Neuronal stem cell (in vitro differentiated cells): ENCODE measurements around the gene CALHM1.

Experiments
- DNase-seq: peaks from one replicate; pipeline ENCODE4 v3.0.0-alpha.2; 2013; ENCODE audit warnings: low spot score
- H2AFZ ChIP-seq: one replicate; pipeline ENCODE4 v1.6.1; 2013; ENCODE audit warnings: mild to moderate bottlenecking, low read length, inconsistent platforms
- H2AK5ac ChIP-seq: 2 replicates; pipeline ENCODE4 v1.6.1; 2013; ENCODE audit warnings: low read depth, mild to moderate bottlenecking, inconsistent platforms, low read length, moderate library complexity, mixed read lengths
- H2BK120ac ChIP-seq: 2 replicates; pipeline ENCODE4 v1.6.1; 2013; ENCODE audit warnings: low read depth, mild to moderate bottlenecking, inconsistent platforms, low read length, moderate library complexity, mixed read lengths
- H2BK12ac ChIP-seq: one replicate; pipeline ENCODE4 v1.6.1; 2013; ENCODE audit warnings: low read length, inconsistent platforms
- H2BK15ac ChIP-seq: 2 replicates; pipeline ENCODE4 v1.6.1; 2013; ENCODE audit warnings: mild to moderate bottlenecking, low read length, inconsistent platforms, mixed read lengths
- H2BK5ac ChIP-seq: one replicate; pipeline ENCODE4 v1.6.1; 2013; ENCODE audit warnings: inconsistent platforms, mild to moderate bottlenecking, low read length, moderate library complexity
- H3K14ac ChIP-seq: one replicate; pipeline ENCODE4 v1.6.1; 2013; ENCODE audit warnings: low read length, inconsistent platforms
- H3K18ac ChIP-seq: 2 replicates; pipeline ENCODE4 v1.6.1; 2013; ENCODE audit warnings: low read length, inconsistent platforms
- H3K23ac ChIP-seq: 2 replicates; pipeline ENCODE4 v1.6.1; 2013; ENCODE audit warnings: low read depth, mild to moderate bottlenecking, mixed read lengths, low read length, inconsistent platforms; ENCODE audit not compliant: poor library complexity
- H3K27ac ChIP-seq: replicated peaks from 3 replicates; pipeline ENCODE4 v1.5.1; 2013; ENCODE audit warnings: low read length, inconsistent platforms
- H3K27me3 ChIP-seq, 3 experiments: 2 replicates each; pipeline ENCODE4 v1.6.1; 2013; ENCODE audit warnings: low read length in 3 of 3, mild to moderate bottlenecking in 2 of 3, inconsistent platforms in 1 of 3, low read depth in 1 of 3, mixed read lengths in 1 of 3, moderate library complexity in 1 of 3; ENCODE audit not compliant: control insufficient read depth in 3 of 3, insufficient read depth in 3 of 3
- H3K36me3 ChIP-seq, 2 donors: replicated peaks in 1 of 2; 2 replicates each; pipeline ENCODE4 v1.6.1; 2013; ENCODE audit warnings: low read length in 2 of 2; ENCODE audit not compliant: control insufficient read depth in 2 of 2, insufficient read depth in 2 of 2
- H3K4ac ChIP-seq: 2 replicates; pipeline ENCODE4 v1.6.1; 2013; ENCODE audit warnings: inconsistent platforms, mild to moderate bottlenecking, low read length, moderate library complexity
- H3K4me1 ChIP-seq, 2 donors: 1 replicate in 1 of 2; 2 replicates in 1 of 2; pipeline ENCODE4 v1.6.1; 2013; ENCODE audit warnings: low read length in 2 of 2, low read depth in 1 of 2; ENCODE audit not compliant: control insufficient read depth in 2 of 2, insufficient read depth in 1 of 2
- H3K4me2 ChIP-seq: one replicate; pipeline ENCODE4 v1.6.1; 2013; ENCODE audit warnings: mild to moderate bottlenecking, low read length, inconsistent platforms; ENCODE audit not compliant: insufficient read depth, poor library complexity, severe bottlenecking
- H3K4me3 ChIP-seq, 2 donors: 2 replicates each; pipeline ENCODE4 v1.5.1; 2013; ENCODE audit warnings: low read length in 2 of 2, mild to moderate bottlenecking in 2 of 2, inconsistent platforms in 1 of 2, moderate library complexity in 1 of 2
- H3K79me1 ChIP-seq: one replicate; pipeline ENCODE4 v1.6.1; 2013; ENCODE audit warnings: low read depth, mild to moderate bottlenecking, inconsistent platforms, low read length, moderate library complexity
- H3K9ac ChIP-seq: one replicate; pipeline ENCODE4 v1.6.1; 2013; ENCODE audit warnings: mild to moderate bottlenecking, low read depth, low read length, inconsistent platforms; ENCODE audit not compliant: poor library complexity
- H3K9me3 ChIP-seq, 2 donors: replicated peaks in 1 of 2; 2 replicates each; pipeline versions ENCODE3 to v1.6.1; 2013; ENCODE audit warnings: low read length in 2 of 2, mild to moderate bottlenecking in 2 of 2, inconsistent platforms in 1 of 2, low read depth in 1 of 2, mixed read lengths in 1 of 2, moderate library complexity in 1 of 2; ENCODE audit not compliant: control insufficient read depth in 2 of 2, insufficient read depth in 1 of 2
- H4K8ac ChIP-seq: one replicate; pipeline ENCODE4 v1.6.1; 2013; ENCODE audit warnings: low read depth, mild to moderate bottlenecking, inconsistent platforms, low read length, moderate library complexity
- H4K91ac ChIP-seq: one replicate; pipeline ENCODE4 v1.6.1; 2013; ENCODE audit warnings: low read length, low read depth, mild to moderate bottlenecking, inconsistent platforms; ENCODE audit not compliant: poor library complexity
- WGBS, 2 donors: extraction: QIAGEN DNeasy Blood & Tissue Kit; methylation state at CpG; one replicate each; pipeline ENCODE4 v1.1.7; 2013; ENCODE audit warnings: missing lambda C conversion rate in 2 of 2, mixed read lengths in 1 of 2; ENCODE audit not compliant: insufficient read length in 2 of 2, insufficient replicate concordance in 1 of 2; ENCODE audit errors: extremely low coverage in 2 of 2; 5-methylcytosine and 5-hydroxymethylcytosine counted together

The CALHM1 gene

GRCh38 chr10:103499881-103500280 lies 41.2 kb upstream of the CALHM1 start:
- Histone ChIP-seq H4K8ac (no peak overlapping the region), H3K14ac (no peak overlapping the region), H3K4me3 (no peak overlapping the region), H2AFZ (no peak overlapping the region), H2BK15ac (no peak overlapping the region), H3K79me1 (no peaks in the 10 kb centered on the region), H3K36me3 (no peaks in the 10 kb centered on the region), H3K23ac (no peak overlapping the region), H3K4me2 (no peak overlapping the region), H2AK5ac (no peak overlapping the region), H3K9me3 (no peaks in the 10 kb centered on the region), H2BK12ac (no peak overlapping the region), H3K4ac (no peak overlapping the region), H3K27me3 (peaks cover 0 to 40% (median 7%) of the 10 kb centered on the region in 3 experiments), H3K9ac (no peak overlapping the region), H3K27ac (no peak overlapping the region), H4K91ac (no peak overlapping the region), H3K18ac (no peak overlapping the region), H2BK120ac (no peak overlapping the region), H2BK5ac (no peak overlapping the region), H3K4me1 (peaks cover 9 to 17% of the 10 kb centered on the region in 2 donors)
- DNase-seq, result no peak
- no CpG with 5 or more reads among the region's 7 CpGs for WGBS, 2 donors

- Histone ChIP-seq H3K14ac (no peak overlapping the region), H2AK5ac (no peak overlapping the region), H3K9ac (no peak overlapping the region), H2BK15ac (no peak overlapping the region), H3K4me2 (no peak overlapping the region), H4K8ac (no peak overlapping the region), H2BK12ac (no peak overlapping the region), H3K36me3 (no peaks in the 10 kb centered on the region), H2AFZ (no peak overlapping the region), H2BK120ac (no peak overlapping the region), H3K18ac (no peak overlapping the region), H3K4me1 (peaks cover 15 to 16% of the 10 kb centered on the region in 2 donors), H3K4ac (no peak overlapping the region), H4K91ac (no peak overlapping the region), H3K9me3 (no peaks in the 10 kb centered on the region), H3K27ac (no peak overlapping the region), H3K4me3 (no peak overlapping the region), H3K23ac (no peak overlapping the region), H2BK5ac (no peak overlapping the region), H3K27me3 (peaks cover 5 to 47% (median 15%) of the 10 kb centered on the region in 3 experiments), H3K79me1 (no peaks in the 10 kb centered on the region)
- no CpG with 5 or more reads among the region's 5 CpGs for WGBS, 2 donors
- DNase-seq, result no peak
These were observed 40.4 kb upstream of the CALHM1 start for GRCh38 chr10:103498936-103499638.

- Histone ChIP-seq H3K4me2 (no peak overlapping the region), H3K27ac (no peak overlapping the region), H3K23ac (no peak overlapping the region), H3K79me1 (no peaks in the 10 kb centered on the region), H2BK5ac (no peak overlapping the region), H2BK15ac (no peak overlapping the region), H3K4ac (no peak overlapping the region), H4K91ac (no peak overlapping the region), H3K9ac (no peak overlapping the region), H2AK5ac (no peak overlapping the region), H3K18ac (no peak overlapping the region), H3K4me3 (no peak overlapping the region), H3K27me3 (peaks cover 5 to 57% (median 25%) of the 10 kb centered on the region in 3 experiments), H2BK12ac (no peak overlapping the region), H3K9me3 (no peaks in the 10 kb centered on the region), H4K8ac (no peak overlapping the region), H3K4me1 (peaks cover 17% of the 10 kb centered on the region in 2 donors), H2BK120ac (no peak overlapping the region), H3K36me3 (no peaks in the 10 kb centered on the region), H2AFZ (no peak overlapping the region), H3K14ac (no peak overlapping the region)
- DNase-seq, result no peak
- WGBS, 2 donors, result no CpG with 5 or more reads among the region's 8 CpGs
These were observed 38.6 kb upstream of the CALHM1 start for GRCh38 chr10:103497161-103497915.

GRCh38 chr10:103495321-103495720 lies 36.6 kb upstream of the CALHM1 start:
- Histone ChIP-seq H3K9ac (no peak overlapping the region), H3K14ac (no peak overlapping the region), H3K4me1 (peaks cover 14 to 22% of the 10 kb centered on the region in 2 donors), H2AFZ (no peak overlapping the region), H3K4ac (no peak overlapping the region), H3K23ac (no peak overlapping the region), H3K27me3 (peaks cover 5 to 57% (median 25%) of the 10 kb centered on the region in 3 experiments), H3K18ac (no peak overlapping the region), H2BK5ac (no peak overlapping the region), H2BK120ac (no peak overlapping the region), H2BK12ac (no peak overlapping the region), H2AK5ac (no peak overlapping the region), H2BK15ac (no peak overlapping the region), H4K91ac (no peak overlapping the region), H4K8ac (no peak overlapping the region), H3K4me3 (no peak overlapping the region), H3K27ac (no peak overlapping the region), H3K4me2 (no peak overlapping the region), H3K9me3 (no peaks in the 10 kb centered on the region), H3K36me3 (no peaks in the 10 kb centered on the region), H3K79me1 (no peaks in the 10 kb centered on the region)
- WGBS, 2 donors, result no CpG with 5 or more reads among the region's 3 CpGs
- DNase-seq, result no peak
